ENCODE data around the gene ACTL10. TPM values are rescaled to one million over a fixed set of nuclear protein-coding genes. Genes with fewer than 3 reads are reported as not detected.

Gene ACTL10
- total RNA-seq, 1 donor from 2014 or later: 3.7 TPM

DNA sequence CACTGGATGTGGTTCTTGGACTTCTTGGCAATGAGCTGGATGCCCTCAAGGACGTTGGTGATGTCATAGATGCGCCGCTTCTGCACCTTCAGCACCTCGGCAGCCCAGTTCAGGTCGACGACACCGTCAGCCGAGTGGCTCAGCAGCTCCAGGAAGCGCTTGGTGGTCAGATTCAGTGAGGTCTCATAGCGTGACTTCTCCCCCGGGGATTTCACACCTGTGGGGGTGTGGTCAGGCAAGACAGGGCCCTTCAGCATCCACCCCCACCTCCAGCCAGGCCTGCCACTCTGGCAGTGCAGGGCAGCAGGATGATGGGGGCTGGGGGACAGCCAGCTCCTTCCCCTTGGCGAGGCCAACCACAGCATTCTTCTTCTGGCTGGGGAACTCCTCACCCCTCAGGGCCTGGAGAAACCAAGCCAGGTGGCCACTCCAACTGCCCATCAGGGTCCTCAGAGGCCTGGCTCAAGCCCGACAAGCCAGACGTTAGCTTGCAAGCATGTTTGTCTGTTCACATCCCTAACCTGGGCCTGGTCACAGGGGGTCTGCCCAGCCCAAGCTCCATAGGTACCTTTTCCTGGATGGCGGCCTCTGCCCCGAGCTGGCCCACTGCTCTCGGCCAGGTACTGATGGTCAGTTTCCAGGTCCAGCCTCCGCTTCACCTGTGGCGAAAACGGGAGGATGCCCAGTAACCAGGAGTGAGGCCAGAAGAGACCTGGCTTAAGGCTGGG is 13.2 kb downstream of the ACTL10 start:
- Mint-ChIP-seq H3K27ac (peak overlapping the region; percentile 89), H3K4me1 (ENCODE audit: low read depth) (peaks cover 67% of the 10 kb centered on the region), H3K9me3 (no peaks in the 10 kb centered on the region), H3K27me3 (ENCODE audit: insufficient read depth) (no peaks in the 10 kb centered on the region), H3K36me3 (ENCODE audit: low read depth) (peaks cover 31% of the 10 kb centered on the region), H3K4me3 (peak overlapping the region; percentile 51)
- DNase-seq (ENCODE audit: low spot score): peak; percentile 63
- intact Hi-C loops (cut with micrococcal nuclease): no loop called here

DNA sequence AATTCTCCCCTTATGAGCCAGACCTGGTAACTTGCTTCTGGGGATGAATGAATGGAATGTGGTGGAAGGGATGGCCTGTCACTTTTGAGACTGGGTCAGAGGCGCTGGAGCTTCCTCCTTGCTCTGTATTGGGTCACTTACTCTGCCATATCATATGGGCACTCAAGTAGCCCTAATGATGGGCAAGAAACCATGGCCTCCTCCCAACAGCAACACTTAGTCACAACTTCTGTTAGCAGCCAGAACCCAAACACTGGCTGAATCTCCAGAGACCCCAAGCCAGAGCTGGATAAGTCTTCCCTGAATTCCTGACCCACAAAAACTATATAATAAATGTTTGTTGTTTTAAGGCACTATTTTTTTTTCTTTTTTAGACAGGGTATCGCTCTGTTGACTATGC is 13.9 kb downstream of the ACTL10 start:
- peak overlapping the region; percentile 76 for H3K27ac Mint-ChIP-seq
- no peaks in the 10 kb centered on the region for H3K9me3 Mint-ChIP-seq
- intact Hi-C loops (cut with micrococcal nuclease): no loop called here
- H3K36me3 Mint-ChIP-seq (ENCODE audit: low read depth): peaks cover 27% of the 10 kb centered on the region
- H3K27me3 Mint-ChIP-seq (ENCODE audit: insufficient read depth): no peaks in the 10 kb centered on the region
- peaks cover 66% of the 10 kb centered on the region for H3K4me1 Mint-ChIP-seq (ENCODE audit: low read depth)
- peak overlapping the region; percentile 66 for H3K4me3 Mint-ChIP-seq
- no peak for DNase-seq (ENCODE audit: low spot score)

- intact Hi-C loops (cut with micrococcal nuclease): no loop called here
- H3K4me1 Mint-ChIP-seq (ENCODE audit: low read depth): peaks cover 66% of the 10 kb centered on the region
These were observed 14.5 kb downstream of the ACTL10 start for GRCh38 chr20:33681288-33681687.

DNA sequence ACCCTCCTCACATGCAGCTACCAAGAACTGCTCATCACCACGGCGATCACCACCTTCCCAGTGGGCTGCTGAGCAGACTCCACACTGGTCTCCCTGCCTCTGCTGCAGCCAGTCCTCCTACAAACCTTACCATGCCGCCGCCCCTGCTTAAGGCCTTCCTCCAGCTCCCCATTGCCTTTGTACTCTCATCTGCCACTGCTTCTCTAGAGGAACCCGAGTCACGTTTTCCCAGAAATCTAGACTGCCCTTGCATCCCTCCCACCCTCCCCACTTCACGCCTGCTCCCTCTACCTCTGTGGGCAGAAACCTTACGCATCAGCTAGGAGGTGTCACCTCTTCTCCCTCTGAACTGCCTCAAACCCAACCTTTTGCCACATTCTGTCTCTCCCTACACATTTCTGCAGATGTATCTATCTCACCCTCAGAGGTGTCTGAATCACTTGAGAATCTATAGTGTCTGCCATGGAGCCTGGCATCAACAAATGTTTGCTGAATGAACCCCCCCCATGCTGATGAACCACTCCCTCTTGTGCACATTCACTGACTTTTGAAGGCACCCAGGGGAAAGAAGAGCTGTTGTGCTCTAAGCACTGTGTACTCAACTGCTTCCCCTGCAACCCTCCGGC is 15.1 kb downstream of the ACTL10 start:
- peaks cover 71% of the 10 kb centered on the region for H3K4me1 Mint-ChIP-seq (ENCODE audit: low read depth)
- no peaks in the 10 kb centered on the region for H3K27me3 Mint-ChIP-seq (ENCODE audit: insufficient read depth)
- DNase-seq (ENCODE audit: low spot score): no peak
- peak overlapping the region; percentile 32 for H3K4me3 Mint-ChIP-seq
- no peaks in the 10 kb centered on the region for H3K9me3 Mint-ChIP-seq
- H3K27ac Mint-ChIP-seq: peak overlapping the region; percentile 76
- intact Hi-C loops (cut with micrococcal nuclease): no loop called here
- peaks cover 27% of the 10 kb centered on the region for H3K36me3 Mint-ChIP-seq (ENCODE audit: low read depth)

More at GRCh38 chr20:33681288-33681687, 14.5 kb downstream of the ACTL10 start:
- no peaks in the 10 kb centered on the region for H3K9me3 Mint-ChIP-seq
- H3K27ac Mint-ChIP-seq: peak overlapping the region; percentile 76
- peak overlapping the region; percentile 9 for H3K4me3 Mint-ChIP-seq
- DNase-seq (ENCODE audit: low spot score): no peak
- no peaks in the 10 kb centered on the region for H3K27me3 Mint-ChIP-seq (ENCODE audit: insufficient read depth)
- peaks cover 27% of the 10 kb centered on the region for H3K36me3 Mint-ChIP-seq (ENCODE audit: low read depth)

- Mint-ChIP-seq H3K27me3 (ENCODE audit: insufficient read depth) (no peaks in the 10 kb centered on the region), H3K4me1 (ENCODE audit: low read depth) (peaks cover 76% of the 10 kb centered on the region), H3K9me3 (no peaks in the 10 kb centered on the region), H3K27ac (peak overlapping the region; percentile 89), H3K4me3 (peak overlapping the region; percentile 92), H3K36me3 (ENCODE audit: low read depth) (peaks cover 11% of the 10 kb centered on the region)
- DNase-seq (ENCODE audit: low spot score): no peak
- intact Hi-C loops (cut with micrococcal nuclease): loop anchor here (1.0 to 5.0 kb wide), 4 partner anchors 10 to 308 kb away; partner anchors contain the start of genes CHMP4B, NECAB3, RALY and SNTA1
These were observed 18.0 kb downstream of the ACTL10 start for GRCh38 chr20:33684533-33685327.

DNA sequence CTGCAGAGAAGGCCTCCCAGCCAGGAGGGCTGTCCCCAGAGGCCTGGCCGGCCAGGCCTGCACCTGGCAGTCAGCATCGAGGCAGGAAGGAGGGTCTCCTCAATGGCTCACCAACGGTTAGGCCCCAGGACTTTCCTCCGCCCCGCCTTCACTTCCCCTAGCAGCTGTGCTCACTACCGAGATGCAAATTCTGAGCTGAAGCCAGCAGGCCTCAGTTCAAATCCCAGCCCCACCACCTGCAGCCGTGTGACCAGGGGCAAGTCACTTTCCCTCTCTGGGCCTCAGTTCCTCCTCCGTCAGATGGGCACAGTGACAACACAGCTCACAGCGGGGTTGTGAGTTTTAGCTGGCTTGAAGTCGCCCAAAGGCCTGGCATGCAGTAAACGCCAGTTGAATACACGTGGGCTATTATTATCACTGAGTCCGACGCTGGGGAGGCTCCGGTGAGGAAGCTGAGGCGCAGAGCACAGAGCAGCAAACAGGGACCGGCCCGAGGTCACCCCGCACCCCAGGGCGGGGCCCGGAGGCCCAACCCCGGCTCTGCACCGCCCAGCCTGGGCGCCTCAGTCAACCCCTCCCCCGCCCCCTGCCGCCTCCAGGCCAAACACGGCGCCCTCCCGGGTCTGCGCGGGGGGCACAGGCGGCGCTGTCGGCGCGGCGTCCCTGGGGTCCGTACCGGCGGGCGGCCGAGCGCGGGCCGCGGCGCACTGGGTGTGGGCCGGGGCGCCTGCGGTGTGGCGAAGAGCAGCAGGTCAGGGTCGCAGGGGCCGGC is 18.8 kb downstream of the ACTL10 start:
- H3K36me3 Mint-ChIP-seq (ENCODE audit: low read depth): peaks cover 10% of the 10 kb centered on the region
- no peaks in the 10 kb centered on the region for H3K9me3 Mint-ChIP-seq
- peak overlapping the region; percentile 89 for H3K27ac Mint-ChIP-seq
- intact Hi-C loops (cut with micrococcal nuclease): loop anchor here (1.0 to 5.0 kb wide), 9 partner anchors 11 to 425 kb away; partner anchors contain the start of genes ACTL10, CHMP4B, NECAB3 and PXMP4
- H3K4me3 Mint-ChIP-seq: peak overlapping the region; percentile 92
- H3K27me3 Mint-ChIP-seq (ENCODE audit: insufficient read depth): no peaks in the 10 kb centered on the region
- H3K4me1 Mint-ChIP-seq (ENCODE audit: low read depth): peaks cover 75% of the 10 kb centered on the region
- DNase-seq (ENCODE audit: low spot score): peak; percentile 60

DNA sequence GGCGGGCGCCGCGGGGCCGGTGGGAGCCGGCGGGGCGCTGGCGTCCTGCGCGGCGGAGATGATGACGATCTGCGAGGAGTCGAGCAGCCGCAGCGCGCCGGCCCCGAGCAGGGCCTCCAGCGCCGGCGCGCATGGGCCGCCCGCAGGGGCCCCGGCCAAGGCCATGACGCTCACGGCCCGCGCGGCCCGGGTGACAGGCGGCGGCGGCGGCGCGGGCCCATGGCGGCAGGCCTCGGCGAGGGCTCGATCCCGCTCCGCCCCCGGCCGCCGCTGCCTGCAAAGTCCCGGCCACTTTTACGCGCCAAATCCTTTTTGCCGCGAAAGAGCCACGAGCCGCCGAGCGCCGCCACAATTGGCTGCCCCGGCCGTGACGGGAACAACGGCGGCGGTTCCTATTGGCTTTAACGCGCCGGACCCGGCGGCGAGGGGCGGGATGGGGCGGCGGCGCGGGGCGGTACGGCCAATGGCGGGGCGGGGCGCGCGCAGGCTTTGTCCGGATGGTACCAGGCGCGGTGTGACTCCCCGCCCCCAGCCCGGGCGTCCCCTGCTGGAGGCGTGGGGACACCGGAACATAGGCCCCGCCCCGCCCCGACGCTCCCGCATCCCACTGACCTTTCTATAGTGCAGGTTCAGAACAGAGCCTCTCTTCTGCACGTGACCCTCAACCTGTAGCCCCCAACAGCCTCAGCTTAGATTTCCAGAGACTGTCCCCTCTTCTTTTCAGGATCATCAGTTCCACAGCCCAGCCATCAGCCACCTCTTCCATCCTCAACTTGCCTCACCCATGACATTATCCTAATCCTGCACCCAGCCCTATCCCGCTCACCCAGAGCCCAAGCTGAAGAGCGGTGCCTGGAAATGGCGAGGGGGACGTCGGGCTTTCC is 19.6 kb downstream of the ACTL10 start, which contains the start of gene E2F1:
E2F1 (minus strand) TSS at position 286 of the 884 bp plus-strand sequence; CDS start at position 165, 121 bp downstream.
- H3K27me3 Mint-ChIP-seq (ENCODE audit: insufficient read depth): no peaks in the 10 kb centered on the region
- peaks cover 71% of the 10 kb centered on the region for H3K4me1 Mint-ChIP-seq (ENCODE audit: low read depth)
- H3K27ac Mint-ChIP-seq: peak within 1 kb of the TSS; percentile 89
- no peaks in the 10 kb centered on the region for H3K9me3 Mint-ChIP-seq
- H3K4me3 Mint-ChIP-seq: peak within 1 kb of the TSS; percentile 92
- peak; percentile 97 for DNase-seq (ENCODE audit: low spot score)
- intact Hi-C loops (cut with micrococcal nuclease): loop anchor here (1.0 to 5.0 kb wide), 7 partner anchors 20 to 424 kb away; partner anchors contain the start of genes ACTL10, CHMP4B, PXMP4 and RALY
- peaks cover 8% of the 10 kb centered on the region for H3K36me3 Mint-ChIP-seq (ENCODE audit: low read depth)

DNA sequence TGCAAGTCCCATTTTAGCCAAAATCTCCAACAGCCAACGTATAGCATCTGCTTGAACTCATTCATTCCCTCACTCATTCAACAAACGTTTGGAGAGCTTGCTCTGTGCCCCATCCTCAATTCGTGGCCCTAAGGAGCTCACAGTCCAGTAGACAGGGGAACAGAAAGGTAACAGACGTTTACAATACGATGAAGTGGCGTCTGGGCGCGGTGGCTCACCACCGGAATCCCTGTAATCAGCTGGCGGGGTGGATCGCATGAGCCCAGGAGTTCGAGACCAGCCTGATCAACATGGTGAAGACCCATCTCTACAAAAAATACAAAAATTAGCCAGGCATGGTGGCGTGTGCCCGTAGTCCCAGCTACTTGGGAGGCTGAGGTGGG is 20.2 kb downstream of the ACTL10 start:
- Mint-ChIP-seq H3K4me3 (peak overlapping the region; percentile 78), H3K9me3 (no peaks in the 10 kb centered on the region), H3K36me3 (ENCODE audit: low read depth) (peaks cover 4% of the 10 kb centered on the region), H3K27ac (peak overlapping the region; percentile 82), H3K27me3 (ENCODE audit: insufficient read depth) (no peaks in the 10 kb centered on the region), H3K4me1 (ENCODE audit: low read depth) (peaks cover 69% of the 10 kb centered on the region)
- DNase-seq (ENCODE audit: low spot score): no peak
- intact Hi-C loops (cut with micrococcal nuclease): loop anchor here (1.0 to 5.0 kb wide), 7 partner anchors 21 to 423 kb away; partner anchors contain the start of genes ACTL10, CHMP4B, PXMP4 and RALY

DNA sequence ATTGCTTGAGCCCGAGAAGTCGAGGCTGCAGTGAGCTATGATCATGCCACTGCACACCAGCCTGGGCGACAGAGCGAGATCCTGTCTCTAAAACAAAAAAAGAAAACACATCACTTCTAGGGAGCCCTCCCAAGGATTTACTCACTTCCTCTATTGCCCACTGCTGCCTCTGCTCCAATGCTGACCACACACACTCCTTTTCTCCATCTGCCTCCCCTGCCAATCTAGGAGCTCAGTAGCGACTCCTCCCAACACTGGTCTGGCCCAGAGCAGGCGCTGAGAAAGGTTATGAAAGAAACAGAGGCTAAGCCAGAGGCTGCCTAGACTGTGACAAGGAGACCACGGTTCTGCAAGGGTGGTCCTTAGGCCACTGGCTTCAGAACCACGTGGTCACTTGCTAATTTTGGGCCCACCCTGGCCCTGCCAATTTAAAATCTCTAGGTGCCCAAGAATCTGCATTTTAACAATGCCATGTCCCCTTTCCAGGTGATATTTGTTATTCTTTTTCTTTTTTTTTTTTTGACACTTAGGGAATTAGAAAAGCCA is 20.7 kb downstream of the ACTL10 start:
- Mint-ChIP-seq H3K27ac (peak overlapping the region; percentile 82), H3K9me3 (no peaks in the 10 kb centered on the region), H3K27me3 (ENCODE audit: insufficient read depth) (no peaks in the 10 kb centered on the region), H3K4me1 (ENCODE audit: low read depth) (peaks cover 64% of the 10 kb centered on the region), H3K4me3 (peak overlapping the region; percentile 78), H3K36me3 (ENCODE audit: low read depth) (peaks cover 4% of the 10 kb centered on the region)
- intact Hi-C loops (cut with micrococcal nuclease): loop anchor here (5.0 kb wide), 2 partner anchors 125 to 305 kb away; partner anchors contain the start of genes CHMP4B and RALY
- no peak for DNase-seq (ENCODE audit: low spot score)

DNA sequence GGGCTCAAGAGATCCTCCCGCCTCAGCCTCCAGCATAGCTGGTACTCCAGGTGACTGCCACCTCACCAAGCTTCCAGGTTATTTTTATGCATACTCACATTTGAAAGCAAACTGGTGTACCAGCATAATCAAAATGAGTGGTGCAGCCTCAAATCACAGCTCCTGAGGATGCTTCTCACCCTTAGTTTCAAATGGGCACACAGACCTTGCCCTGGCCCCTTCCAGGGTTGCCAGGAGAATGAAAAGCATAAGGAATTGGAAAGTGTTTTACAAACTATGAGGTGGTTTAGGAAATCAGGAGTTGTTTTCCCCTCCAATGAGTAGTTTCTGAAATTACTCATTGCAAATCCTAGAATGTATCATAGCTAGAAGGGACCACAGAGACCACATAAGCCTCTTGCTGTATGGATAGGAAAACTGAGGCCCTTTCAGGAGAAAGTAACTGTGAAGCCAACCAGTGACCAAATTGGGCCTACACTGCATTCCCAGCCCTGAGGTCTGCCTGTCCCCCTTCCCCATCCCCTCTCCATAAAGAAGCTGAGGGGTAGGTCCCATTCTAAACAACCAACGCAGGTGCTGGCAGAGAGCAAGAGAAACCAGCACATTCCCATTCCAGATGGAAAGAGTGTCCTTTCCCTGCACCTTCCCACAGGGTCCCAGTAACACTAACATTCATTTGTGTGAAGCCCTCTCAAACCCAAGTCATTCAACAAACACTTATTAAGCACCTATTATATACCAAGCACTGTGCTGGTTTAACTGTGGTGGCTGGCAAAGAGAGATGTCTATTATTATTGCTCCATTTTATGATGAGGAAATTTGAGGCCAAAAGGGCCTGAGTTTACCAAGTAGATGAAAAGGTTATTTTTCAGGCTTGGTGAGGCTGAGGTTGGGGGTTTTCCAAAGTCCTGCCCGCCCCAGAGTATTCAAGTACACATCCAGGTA is 21.5 kb downstream of the ACTL10 start:
- intact Hi-C loops (cut with micrococcal nuclease): loop anchor here (5.0 kb wide), 2 partner anchors 124 to 304 kb away; partner anchors contain the start of genes CHMP4B and RALY

More for the DNA sequence above, 21.5 kb downstream of the ACTL10 start:
- Mint-ChIP-seq H3K9me3 (no peaks in the 10 kb centered on the region), H3K27ac (peak overlapping the region; percentile 10), H3K36me3 (ENCODE audit: low read depth) (peaks cover 4% of the 10 kb centered on the region), H3K4me3 (peak overlapping the region; percentile 34), H3K27me3 (ENCODE audit: insufficient read depth) (no peaks in the 10 kb centered on the region), H3K4me1 (ENCODE audit: low read depth) (peaks cover 60% of the 10 kb centered on the region)
- no peak for DNase-seq (ENCODE audit: low spot score)
